ENCODE measurements around the gene SLC39A11.

GRCh38 chr17:73098919-73099318 lies 6.4 kb upstream of the SLC39A11 start:
- TF ChIP-seq, protein P1, sequence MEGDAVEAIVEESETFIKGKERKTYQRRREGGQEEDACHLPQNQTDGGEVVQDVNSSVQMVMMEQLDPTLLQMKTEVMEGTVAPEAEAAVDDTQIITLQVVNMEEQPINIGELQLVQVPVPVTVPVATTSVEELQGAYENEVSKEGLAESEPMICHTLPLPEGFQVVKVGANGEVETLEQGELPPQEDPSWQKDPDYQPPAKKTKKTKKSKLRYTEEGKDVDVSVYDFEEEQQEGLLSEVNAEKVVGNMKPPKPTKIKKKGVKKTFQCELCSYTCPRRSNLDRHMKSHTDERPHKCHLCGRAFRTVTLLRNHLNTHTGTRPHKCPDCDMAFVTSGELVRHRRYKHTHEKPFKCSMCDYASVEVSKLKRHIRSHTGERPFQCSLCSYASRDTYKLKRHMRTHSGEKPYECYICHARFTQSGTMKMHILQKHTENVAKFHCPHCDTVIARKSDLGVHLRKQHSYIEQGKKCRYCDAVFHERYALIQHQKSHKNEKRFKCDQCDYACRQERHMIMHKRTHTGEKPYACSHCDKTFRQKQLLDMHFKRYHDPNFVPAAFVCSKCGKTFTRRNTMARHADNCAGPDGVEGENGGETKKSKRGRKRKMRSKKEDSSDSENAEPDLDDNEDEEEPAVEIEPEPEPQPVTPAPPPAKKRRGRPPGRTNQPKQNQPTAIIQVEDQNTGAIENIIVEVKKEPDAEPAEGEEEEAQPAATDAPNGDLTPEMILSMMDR (IDR thresholded peaks at IDR 0.05), result no peak
- TF ChIP-seq POLR2AphosphoS5 (IDR thresholded peaks at IDR 0.05), result no peak

Measured in upper lobe of left lung (tissue), 4 donors.